ENCODE data around the gene USP4. TPM values are rescaled to one million over a fixed set of nuclear protein-coding genes. Genes with fewer than 3 reads are reported as not detected.

The USP4 gene
- total RNA-seq, 1 donor from 2014 or later, result 55.1 TPM

DNA sequence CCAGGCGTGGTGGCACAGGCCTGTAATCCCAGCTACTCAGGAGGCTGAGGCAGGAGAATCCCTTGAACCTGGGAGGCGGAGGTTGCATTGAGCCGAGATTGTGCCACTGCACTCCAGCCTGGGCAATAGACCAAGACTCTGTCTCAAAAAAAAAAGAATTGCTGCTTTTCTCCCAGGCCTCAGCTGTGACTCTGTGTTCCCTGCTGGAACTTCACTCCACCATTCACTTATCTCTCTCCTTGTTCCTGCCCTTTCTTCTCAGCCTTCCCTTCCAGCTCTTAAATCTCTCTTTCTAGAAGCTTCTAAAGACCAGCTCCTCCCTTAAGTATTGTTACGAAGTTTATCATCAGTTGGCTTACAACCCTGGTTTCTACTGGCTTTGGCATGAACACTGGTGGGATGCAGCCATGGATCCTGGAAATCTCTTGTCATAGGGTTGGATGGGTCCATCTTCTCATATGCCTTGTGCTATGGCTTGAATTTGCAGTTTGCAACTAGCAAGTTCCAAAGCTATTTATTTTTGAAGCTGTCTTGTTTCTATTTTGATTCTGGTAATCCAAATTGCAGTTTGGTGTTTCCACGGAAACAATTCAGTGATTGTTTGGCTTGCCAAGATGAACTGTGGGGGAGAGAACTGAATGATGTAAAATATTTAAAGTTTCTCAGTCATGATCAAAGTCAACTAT, 73.3 kb downstream of the USP4 start:
- H3K27me3 Mint-ChIP-seq, result no peaks in the 10 kb centered on the region
- no peaks in the 10 kb centered on the region for H3K4me1 Mint-ChIP-seq (ENCODE audit: low read depth)
- H3K4me3 Mint-ChIP-seq (ENCODE audit: low read depth), result no peak overlapping the region
- no peak overlapping the region for H3K27ac Mint-ChIP-seq
- DNase-seq (ENCODE audit: low spot score, unreplicated experiment), result no peak
- TF ChIP-seq, protein P1, sequence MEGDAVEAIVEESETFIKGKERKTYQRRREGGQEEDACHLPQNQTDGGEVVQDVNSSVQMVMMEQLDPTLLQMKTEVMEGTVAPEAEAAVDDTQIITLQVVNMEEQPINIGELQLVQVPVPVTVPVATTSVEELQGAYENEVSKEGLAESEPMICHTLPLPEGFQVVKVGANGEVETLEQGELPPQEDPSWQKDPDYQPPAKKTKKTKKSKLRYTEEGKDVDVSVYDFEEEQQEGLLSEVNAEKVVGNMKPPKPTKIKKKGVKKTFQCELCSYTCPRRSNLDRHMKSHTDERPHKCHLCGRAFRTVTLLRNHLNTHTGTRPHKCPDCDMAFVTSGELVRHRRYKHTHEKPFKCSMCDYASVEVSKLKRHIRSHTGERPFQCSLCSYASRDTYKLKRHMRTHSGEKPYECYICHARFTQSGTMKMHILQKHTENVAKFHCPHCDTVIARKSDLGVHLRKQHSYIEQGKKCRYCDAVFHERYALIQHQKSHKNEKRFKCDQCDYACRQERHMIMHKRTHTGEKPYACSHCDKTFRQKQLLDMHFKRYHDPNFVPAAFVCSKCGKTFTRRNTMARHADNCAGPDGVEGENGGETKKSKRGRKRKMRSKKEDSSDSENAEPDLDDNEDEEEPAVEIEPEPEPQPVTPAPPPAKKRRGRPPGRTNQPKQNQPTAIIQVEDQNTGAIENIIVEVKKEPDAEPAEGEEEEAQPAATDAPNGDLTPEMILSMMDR (IDR thresholded peaks at IDR 0.05; ENCODE audit: unreplicated experiment), result no peak
- H3K9me3 Mint-ChIP-seq (ENCODE audit: low read depth), result no peaks in the 10 kb centered on the region
- peaks cover 8% of the 10 kb centered on the region for H3K36me3 Mint-ChIP-seq (ENCODE audit: insufficient read depth)

DNA sequence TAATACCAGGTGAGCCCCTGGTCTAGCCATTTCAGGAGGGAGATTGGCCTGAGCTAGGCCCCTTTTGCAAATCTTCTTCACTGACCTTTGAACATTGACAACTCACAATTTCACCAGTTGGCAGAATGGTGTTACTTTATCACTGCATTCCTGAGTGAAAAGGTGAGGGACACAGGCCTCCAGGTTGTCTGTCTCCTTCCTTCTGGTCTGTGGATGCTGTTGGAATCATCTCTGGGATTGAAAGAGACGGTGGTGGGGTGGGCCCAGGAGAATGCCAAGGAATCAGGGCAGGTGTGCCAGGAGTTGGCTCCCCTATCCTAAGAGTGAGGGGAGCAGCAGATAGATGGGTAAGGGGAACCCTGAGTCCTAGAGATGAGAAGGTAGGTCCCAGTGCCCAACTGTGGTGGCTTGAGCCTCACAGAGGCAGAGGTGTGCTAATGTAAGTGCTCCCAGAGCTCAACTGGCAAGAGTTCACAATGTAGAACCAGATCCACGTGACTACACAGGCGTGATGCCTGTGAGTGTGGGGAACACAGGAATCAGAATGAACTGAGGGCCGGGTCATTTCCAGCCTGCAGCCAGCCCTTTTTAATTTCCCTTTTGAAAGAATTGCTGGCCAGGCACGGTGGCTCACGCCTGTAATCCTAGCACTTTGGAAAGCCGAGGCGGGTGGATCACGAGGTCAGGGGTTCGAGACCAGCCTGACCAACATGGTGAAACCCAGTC, 74.0 kb downstream of the USP4 start:
- H3K27ac Mint-ChIP-seq, result no peak overlapping the region

DNA sequence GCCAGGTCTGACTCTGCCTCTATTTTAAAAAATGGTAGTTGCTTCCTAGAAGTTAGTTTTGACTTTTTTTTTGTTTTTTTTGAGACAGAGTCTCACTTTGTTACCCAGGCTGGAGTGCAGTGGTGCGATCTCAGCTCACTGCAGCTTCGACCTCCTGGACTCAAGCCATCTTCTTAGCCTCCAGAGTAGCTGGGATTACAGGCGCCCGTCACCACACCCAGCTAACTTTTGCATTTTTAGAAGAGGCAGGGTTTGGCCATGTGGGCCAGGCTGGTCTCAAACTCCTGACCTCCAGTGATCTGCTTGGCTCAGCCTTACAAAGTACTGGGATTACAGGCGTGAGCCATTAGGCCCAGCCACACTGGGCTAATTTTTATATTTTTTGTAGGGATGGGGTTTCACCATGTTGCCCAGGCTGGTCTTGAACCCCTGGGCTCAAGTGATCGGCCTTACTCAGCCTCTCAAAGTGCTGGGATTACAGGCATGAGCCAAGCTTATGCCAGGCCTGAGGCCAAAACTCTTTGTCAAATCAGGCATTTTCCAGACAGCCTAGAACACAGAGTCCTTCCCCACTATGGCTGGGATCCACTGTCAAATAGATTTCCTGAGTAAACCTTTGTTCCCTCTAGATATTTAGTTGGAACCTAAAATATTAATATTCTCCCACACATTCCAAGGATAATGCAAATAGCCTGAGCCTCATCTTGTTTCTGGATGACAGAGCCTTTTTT, 76.5 kb downstream of the USP4 start:
- no peaks in the 10 kb centered on the region for H3K27me3 Mint-ChIP-seq
- peaks cover 2% of the 10 kb centered on the region for H3K36me3 Mint-ChIP-seq (ENCODE audit: insufficient read depth)
- H3K4me3 Mint-ChIP-seq (ENCODE audit: low read depth), result no peak overlapping the region
- H3K9me3 Mint-ChIP-seq (ENCODE audit: low read depth), result no peaks in the 10 kb centered on the region
- no peak overlapping the region for H3K27ac Mint-ChIP-seq
- TF ChIP-seq, protein P1 (IDR thresholded peaks at IDR 0.05; ENCODE audit: unreplicated experiment), result no peak
- H3K4me1 Mint-ChIP-seq (ENCODE audit: low read depth), result peaks cover 2% of the 10 kb centered on the region
- no peak for DNase-seq (ENCODE audit: low spot score, unreplicated experiment)

More for the DNA sequence above, 74.0 kb downstream of the USP4 start:
- H3K4me1 Mint-ChIP-seq (ENCODE audit: low read depth), result no peaks in the 10 kb centered on the region
- H3K4me3 Mint-ChIP-seq (ENCODE audit: low read depth), result no peak overlapping the region
- H3K36me3 Mint-ChIP-seq (ENCODE audit: insufficient read depth), result peaks cover 7% of the 10 kb centered on the region
- no peak for DNase-seq (ENCODE audit: low spot score, unreplicated experiment)
- H3K9me3 Mint-ChIP-seq (ENCODE audit: low read depth), result no peaks in the 10 kb centered on the region
- TF ChIP-seq, protein P1 (IDR thresholded peaks at IDR 0.05; ENCODE audit: unreplicated experiment), result no peak
- no peaks in the 10 kb centered on the region for H3K27me3 Mint-ChIP-seq

DNA sequence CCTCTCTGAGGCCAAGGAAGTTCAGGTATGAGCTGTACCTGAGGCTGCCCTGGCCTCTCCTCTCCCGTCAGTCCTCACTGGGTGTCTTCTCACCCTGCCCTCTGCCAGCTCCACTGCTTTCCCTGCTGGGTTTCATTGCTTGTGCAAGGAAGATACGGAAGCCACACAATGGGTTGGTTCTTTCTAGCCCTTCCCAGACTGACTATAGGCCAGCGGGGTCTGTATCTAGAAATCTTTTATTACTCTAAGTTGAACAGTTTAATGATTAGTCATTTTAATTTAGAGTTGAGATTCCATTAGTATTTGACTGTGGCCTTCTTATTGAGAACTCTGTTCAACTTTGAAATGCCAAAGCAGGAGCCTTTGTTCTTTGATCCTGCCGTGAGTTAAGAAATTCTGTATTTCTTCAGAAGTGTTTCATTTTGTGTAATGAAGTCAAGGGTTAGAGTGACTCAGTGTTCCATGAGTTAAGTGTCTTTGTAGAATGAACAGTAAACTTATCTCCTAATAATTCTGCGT, 79.0 kb downstream of the USP4 start:
- H3K4me1 Mint-ChIP-seq (ENCODE audit: low read depth), result peaks cover 7% of the 10 kb centered on the region
- TF ChIP-seq, protein P1 (IDR thresholded peaks at IDR 0.05; ENCODE audit: unreplicated experiment), result no peak
- no peak overlapping the region for H3K4me3 Mint-ChIP-seq (ENCODE audit: low read depth)
- no peaks in the 10 kb centered on the region for H3K36me3 Mint-ChIP-seq (ENCODE audit: insufficient read depth)
- H3K9me3 Mint-ChIP-seq (ENCODE audit: low read depth), result no peaks in the 10 kb centered on the region
- H3K27ac Mint-ChIP-seq, result no peak overlapping the region
- no peak for DNase-seq (ENCODE audit: low spot score, unreplicated experiment)
- no peaks in the 10 kb centered on the region for H3K27me3 Mint-ChIP-seq

DNA sequence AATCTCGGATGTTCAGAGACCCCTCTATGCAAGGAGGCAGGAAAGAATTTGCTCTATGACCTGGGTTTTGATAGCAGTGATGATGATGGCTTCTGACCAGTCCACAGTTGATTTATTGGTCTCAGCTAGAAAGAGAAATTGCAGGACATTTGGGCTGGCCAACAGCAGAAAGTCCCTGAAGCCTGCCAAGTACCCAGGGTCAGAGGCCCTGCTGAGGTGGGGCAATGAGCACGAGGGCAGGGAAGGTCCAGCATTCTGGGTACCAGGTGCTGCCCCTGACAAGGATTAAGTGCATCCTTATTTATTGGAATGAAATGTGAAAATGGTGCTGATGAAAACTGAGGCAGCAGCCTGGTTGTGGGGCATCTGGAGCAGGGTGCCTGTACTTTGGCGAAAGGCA, 82.7 kb downstream of the USP4 start:
- Mint-ChIP-seq H3K36me3 (ENCODE audit: insufficient read depth) (no peaks in the 10 kb centered on the region), H3K4me3 (ENCODE audit: low read depth) (no peak overlapping the region), H3K27ac (no peak overlapping the region), H3K4me1 (ENCODE audit: low read depth) (peaks cover 7% of the 10 kb centered on the region), H3K9me3 (ENCODE audit: low read depth) (no peaks in the 10 kb centered on the region), H3K27me3 (no peaks in the 10 kb centered on the region)
- DNase-seq (ENCODE audit: low spot score, unreplicated experiment), result no peak
- TF ChIP-seq, protein P1 (IDR thresholded peaks at IDR 0.05; ENCODE audit: unreplicated experiment), result no peak

Data from progenitor cell of endocrine pancreas (in vitro differentiated cells).